NCI-H446 treated with DMSO at 0.1 percent for 48 hours (cell line): ENCODE results near the gene CTTN.
"Not testable (repeated sequence)": the region's sequence is repeated elsewhere in the genome, so short reads cannot be mapped to it uniquely, and the experiment has no call there.

Experiments used
- DNase-seq: peaks from one replicate; lab custom pipeline; 2025; lab: John Stamatoyannopoulos, UW

CTTN gene

DNA sequence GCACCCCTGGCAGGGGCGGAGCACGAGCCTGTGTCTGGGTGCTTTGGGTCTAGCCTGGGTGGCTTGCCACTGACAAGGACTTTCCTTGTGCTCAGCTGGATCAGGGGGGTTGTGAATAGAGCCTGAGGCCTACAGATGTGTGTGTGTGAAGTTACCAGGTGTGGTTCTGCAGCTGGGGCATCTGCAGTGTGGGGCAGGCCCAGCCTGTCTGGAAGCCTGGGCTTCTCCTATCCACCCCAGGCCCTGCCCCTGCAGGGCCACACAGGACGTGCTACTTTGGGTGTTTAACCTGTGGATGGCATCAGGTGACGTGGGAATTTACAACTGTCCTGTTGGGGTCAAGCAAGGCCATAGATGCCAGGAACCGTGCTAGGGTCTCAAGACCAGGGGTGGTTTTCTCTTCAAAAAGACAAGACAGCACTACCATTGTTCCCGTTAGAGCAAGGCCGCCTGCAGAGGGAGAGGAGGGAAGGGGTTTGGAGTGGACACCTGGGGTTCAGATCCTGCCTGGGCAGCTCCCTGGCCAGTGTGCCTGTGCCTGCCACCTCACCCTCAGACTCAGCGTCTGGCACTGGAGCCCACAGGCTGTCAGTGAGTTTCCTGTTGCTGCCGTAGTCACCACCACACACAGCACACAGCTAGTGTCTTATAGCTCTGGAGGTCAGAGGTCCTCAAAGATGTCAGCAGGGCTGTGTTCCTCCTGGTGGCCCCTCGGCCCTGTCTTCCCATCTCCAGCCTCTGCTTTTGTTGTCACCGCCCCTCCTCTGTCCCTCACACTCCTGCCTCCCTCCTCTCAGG is 31.6 kb downstream of the CTTN start:
- no peak for DNase-seq

DNA sequence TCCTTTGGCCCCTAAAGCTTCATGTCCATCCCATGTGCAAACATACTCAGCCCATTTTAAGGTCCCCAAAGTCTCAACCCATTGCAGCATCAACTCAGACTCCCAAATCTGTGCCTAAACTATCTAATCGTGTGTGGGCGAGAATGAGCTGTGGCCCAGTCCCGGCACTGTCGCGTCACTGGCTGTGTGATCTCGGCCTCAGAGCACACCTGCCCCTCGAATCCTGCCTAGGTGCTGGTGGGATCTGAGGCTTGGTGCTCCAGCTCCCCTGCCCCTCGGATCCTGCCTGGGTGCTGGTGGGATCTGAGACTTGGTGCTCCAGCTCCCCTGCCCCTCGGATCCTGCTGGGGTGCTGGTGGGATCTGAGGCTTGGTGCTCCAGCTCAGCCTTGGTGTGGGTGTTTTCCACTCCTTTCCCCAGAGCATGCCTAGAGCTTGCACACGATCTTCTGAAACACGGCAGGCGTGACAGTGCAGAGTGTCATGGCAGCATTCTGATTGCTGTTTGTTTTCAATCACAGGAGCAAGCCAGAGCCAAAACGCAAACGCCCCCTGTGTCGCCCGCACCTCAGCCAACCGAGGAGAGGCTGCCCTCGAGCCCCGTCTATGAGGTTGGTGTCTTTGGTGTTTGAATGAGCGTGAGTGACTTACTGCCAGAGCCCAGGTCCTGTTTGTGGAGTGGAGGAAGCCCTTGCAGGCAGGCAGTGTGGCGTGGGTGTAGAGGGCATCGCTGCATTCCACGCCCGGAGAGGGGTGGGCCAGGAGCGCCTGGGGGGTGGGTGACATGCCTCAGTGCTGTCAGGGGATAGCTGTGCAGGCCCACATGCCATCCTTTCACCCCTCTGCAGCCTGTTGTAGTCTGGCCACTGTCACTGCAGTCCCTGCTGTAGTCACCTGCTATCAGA is 32.6 kb downstream of the CTTN start:
- no peak for DNase-seq

DNA sequence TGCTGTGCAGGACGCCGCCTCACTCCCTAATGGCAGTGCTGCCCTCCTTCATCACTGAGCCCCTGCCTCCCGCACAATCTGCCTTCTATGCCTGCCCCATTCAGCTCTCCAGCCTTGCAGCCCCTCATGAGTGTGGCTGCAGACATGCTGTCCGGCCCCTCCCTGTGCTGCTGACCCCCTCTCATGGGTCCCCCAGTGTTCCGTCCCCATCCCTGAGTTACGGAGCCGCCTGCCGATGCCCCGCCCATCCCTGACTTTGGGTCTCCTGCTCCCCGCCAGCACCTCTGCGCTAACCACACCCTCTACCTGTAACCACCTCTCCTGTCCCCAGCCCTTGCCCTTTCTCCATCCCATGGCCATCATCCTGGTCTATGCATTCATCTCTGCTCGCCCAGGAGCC is 33.3 kb downstream of the CTTN start:
- no peak for DNase-seq

DNA sequence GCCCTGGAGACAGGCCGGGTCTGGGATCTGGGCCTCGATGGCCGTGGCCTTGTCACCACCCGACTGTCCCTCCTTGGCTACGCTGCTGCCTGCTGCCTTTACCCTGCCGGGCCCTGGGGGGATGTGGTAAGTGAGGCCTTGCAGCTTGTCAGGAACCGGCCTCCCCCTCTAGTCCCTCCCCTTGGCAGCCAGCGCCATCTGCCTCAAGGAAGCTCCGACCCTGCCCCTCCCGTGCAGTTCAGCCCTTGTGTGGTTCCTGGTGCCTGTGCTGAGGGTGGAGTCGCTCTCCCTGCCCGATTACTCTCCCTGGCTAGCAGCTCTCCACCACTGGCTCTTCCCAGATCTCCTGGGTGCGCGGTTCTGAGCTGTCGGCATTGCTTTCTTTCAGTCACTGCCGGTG is 33.7 kb downstream of the CTTN start:
- DNase-seq: no peak

DNA sequence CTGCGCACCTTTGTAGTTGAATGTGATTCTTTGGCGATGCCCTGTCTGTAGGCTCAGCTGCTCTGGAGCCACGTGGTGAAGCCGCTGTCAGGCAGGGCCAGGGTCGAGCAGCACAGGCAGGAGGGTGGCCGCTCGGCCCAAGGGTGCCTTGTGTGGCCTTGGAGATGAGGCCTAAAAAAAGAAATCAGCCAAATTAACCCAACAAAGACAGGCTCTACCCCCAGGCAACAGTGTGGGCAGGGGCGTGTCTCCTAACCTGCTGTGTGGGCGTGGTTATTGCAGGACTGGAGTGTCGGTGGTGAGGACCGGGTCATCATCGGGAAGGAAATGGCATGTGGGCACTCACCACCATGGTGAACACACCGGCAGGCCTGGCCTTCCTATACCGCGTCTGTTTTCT is 34.3 kb downstream of the CTTN start:
- DNase-seq: no peak

DNA sequence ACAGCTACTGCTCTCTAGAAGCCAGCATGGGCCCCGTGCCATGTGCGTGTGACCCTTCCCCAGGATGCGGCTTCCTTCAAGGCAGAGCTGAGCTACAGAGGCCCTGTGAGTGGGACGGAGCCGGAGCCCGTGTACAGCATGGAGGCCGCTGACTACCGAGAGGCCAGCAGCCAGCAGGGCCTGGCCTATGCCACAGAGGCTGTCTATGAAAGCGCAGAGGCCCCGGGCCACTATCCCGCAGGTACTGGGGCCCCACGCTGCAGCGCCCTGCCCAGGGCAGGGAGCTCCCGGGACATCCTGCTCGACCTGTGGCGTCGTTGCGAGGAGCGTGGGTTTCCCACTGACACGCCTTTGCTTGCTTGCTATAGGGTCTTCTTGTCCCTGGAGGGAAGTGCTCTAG is 34.7 kb downstream of the CTTN start:
- no peak for DNase-seq

DNA sequence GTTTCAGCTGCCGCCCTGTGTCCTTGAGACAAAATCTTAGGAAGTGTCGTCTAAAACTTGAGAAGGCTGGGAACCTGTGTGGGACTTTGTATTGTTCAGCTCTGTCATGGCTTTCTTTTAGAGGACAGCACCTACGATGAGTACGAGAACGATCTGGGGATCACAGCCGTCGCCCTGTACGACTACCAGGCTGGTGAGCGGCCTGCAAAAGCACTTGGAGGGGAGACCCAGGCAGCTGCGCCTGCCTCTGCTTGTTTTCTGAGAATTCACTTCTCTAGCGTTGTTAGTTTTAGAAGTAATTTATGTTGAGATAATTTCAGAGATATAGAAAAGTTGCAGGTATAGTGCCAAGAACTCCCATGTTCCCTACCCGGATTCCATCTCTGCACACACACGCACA is 35.2 kb downstream of the CTTN start:
- no peak for DNase-seq

DNA sequence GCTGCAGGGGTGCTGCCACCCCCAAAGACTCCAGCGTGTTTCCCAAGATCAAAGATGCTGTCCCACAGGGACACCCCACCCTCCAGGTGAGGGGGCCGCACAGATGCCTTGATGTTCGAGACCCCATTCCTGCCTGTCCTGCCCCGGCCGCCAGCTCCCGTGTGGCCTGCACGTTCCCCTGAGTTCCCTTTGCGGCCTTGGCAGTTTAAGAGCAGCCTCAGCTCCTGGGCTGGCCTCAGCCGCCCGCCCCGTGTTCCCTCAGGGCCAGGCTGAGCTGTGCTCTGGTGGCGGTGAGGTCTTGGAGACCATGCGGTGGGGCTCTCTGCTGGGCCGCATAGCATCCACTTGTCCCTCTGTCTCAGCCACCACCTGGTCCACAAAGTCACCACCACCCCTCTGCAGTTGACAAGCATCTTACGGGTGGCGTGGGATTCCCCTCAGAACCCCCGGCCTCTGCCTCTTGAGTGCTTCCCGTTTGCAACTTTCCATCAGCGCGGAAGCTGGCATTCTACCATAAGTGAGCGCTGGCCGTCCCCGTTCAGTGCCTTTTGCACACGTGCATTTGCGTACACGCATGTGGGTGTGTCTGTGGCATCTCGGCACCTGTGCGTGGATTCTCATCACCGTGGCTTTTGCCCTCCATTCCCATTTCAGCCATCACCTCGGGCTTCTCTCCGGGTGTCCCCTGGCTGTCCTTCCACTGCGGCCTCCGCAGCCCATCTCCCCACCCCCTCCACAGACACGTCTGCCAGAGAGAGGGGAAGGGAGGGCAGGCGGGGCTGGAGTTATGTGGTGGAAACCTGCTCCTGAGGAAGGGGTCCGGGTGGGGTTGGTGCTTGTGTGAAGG is 35.9 kb downstream of the CTTN start:
- no peak for DNase-seq

DNA sequence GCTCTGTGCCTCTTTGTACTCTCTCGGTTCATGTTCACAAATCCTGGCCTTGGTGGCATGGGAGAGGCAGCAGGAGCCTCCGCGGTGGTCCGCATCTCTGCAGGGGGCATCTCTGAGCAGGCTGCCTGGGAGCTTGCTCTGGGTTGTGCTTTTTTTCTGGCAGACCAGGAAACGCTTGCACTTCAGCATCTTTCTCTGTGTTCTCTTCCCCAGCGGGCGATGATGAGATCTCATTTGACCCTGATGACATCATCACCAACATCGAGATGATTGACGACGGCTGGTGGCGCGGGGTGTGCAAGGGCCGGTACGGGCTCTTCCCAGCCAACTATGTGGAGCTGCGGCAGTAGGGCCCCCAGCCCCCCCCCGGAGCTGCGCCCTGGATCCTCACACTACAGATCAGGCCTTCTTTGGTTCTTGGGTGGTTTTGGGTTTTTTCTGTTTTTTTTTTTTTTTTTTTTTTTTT is 36.5 kb downstream of the CTTN start:
- no peak for DNase-seq

DNA sequence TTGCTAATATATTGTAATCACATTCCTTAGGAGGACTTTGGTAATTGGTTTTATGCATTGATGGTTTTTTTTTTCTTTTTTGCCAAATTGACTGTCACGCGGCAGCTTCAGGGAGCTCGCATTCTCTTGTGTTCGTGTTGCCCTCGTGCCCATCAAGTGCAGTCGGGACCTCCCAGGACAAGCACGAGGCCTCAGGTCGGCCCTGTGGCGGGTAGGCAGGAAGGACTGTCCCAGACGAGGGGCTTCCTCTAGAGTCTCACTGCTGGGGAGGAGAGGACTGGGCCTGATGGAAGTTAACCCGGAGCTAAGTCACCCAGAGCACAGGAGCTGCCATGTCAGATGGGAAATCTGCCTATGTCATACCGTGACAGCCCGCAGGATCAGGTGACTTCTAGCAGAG is 37.0 kb downstream of the CTTN start:
- DNase-seq: no peak

DNA sequence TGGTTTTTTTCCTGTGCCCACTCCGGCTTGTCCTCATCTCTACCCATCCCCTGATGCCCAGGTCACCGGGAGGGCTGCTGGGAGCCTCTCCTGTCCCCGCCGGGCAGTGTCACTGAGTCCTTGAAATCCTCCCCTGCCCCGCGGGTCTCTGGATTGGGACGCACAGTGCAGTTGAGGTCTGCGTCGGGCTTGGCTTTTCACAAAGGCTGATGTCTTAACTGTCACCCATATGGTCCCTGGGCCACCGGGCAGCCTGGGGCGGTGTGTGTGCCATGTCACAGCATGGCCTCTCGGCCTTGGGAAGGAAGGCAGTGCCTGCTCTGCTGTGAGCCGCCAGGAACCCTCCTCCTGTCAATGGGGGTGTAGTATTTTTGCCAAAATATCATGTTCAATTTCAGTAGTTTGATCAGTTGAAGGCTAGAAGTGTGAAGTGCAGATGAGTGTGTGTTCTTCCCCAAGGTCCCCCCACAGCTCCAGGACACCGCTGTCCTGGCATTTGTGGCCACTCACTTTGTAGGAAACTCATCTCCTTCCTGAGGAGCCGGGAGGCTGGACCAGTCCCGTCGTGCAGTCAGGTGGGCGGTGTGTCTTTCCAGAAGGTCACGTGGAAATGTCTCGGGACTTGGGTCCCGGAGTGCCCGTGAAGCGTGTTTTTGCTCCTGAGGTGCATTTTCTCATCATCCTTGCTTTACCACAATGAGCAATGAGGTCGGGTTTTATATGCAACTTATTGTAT is 37.6 kb downstream of the CTTN start:
- DNase-seq: no peak

DNA sequence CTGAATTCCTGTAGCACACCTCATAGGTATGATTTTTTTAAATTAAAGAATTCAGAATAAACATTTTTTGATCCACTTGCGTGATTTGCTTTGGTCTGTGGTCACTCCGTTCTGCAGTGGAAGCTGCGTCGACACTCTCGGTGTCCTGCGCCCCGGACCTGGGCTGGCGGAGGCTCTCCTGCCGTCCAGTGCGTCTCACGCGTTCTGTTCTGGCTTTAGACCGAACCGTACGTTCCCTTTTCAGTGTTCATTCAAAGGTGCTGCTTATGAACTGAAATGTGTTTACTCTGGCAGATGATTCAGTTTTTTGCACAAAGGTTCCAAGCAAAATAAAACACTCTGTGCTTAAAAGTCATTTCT is 38.2 kb downstream of the CTTN start:
- no peak for DNase-seq

DNA sequence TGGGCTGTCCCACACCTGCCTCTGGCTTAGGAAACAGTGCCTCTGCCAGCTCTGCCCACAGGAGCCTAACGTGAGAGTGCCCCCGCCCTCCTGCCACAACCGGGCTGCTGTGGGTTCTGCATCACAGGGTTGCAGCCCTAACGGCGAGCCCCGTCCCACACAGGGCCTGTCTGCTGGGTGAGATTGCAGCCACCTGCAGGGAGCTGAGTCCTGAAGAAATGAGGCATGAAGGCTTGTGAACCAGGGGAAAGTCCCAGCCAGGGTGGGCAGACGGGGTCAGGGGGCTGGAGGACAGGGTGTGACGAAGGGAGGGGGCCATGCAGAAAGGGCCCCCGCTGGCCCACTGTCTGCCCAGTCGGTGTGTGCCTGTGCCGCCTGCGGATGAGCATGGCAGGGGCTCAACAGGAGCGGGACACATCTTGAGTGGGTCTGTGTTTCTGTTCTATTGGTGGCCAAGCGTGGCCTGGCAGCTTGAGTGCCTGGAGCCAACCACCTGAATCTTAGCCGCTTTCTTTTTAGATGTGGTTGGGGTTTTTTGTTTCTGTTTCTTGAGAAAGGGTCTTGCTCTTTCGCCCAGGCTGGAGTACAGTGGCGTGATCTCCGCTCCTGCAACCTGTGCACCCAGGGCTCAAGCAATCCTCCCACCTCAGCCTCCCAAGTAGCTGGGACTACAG is 38.9 kb downstream of the CTTN start:
- no peak for DNase-seq

DNA sequence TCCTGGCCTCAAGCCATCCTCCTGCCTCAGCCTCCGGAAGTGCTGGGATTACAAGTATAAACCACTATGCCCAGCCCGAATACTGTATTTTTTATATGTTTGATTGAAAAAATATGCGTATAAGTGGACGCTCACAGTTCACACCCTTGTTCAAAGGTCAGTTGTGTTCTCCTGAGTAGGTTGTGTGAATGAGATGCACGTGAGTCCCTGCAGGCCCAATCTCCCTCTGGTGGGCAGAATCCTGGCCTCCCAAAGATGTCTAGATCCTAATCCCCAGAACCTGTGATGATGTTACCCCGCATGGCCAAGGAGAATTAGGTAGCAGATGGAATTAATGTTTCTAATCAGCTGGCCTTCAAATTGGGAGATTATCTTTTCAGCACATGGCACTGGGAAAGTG is 41.9 kb downstream of the CTTN start:
- DNase-seq: no peak

DNA sequence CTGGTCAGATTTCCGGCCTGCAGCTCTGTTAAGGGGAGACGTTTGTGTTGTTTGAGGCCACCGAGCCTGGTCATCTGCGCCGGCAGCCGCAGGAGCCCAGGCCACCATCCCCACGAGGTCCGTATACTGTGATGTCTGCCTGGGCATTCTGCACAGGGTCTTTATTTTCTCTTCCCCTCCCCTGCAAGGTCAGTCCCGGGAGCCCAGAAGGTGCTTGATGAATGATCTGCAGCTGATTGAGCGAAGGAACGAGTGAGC is 45.4 kb downstream of the CTTN start:
- no peak for DNase-seq

DNA sequence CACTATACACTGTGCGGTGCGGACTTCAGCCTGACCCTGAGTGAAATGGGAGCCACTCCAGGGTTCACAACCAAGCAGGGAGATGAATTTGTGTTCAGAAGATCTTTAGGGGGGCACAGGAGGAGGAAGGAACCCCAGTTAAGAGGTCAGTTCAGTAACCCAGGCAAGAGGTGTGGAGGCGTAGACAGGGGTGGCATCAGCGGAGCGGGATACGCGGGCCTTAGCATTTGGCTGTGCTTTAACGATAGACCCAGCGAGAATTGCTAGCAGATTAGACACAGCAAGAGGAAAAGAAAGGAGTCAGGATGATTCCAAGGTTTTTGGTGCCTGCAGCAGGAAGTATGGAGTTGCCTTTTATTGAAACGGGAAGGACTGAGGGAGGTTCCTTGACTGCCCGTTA is 46.8 kb downstream of the CTTN start:
- DNase-seq: no peak

DNA sequence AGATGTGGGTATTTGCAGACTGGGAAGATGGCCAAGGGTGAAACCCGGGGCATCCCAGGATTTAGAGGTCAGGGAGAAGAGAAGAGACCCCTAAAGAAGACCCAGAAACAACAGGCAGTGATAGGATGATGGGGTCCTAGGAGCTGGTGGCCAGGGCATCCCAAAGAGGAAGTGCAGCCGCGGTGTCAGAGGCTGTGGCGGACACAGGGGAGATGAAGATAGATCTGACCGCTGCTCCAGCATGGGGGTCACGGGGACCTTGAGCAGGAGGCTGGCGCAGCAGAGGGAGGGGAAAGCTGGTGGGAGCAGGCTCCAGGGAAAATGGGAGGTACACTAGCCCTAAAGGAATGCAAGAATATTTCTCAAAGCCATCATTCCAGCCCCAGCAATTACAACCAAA is 47.3 kb downstream of the CTTN start:
- DNase-seq: no peak

DNA sequence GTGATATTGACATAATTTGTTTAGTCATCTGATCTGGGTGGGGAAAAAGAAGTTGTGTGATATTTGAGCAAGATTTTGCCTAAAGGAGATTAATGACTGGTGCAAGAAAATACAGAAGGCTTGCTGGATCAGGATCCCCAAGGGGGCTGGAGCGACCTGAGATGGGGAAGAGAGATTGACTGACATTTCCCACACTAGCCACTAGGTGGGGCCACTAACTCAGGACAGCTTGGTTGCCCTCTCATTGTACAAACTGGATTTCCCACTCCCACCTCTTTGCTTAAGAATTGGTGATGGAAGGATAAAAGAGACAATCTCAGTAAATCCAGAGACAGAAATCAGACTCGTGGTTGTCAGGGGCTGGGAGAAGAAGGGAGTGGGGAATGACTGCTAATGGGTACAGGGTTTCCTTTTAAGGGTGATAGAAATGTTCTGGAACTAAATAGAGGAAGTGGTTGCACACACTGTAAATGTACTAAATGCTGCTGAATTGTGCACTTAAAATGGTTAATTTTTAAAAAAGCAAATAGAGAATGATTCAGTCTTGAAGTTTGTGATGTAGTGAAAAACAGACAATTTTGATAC is 50.7 kb downstream of the CTTN start:
- DNase-seq: no peak

DNA sequence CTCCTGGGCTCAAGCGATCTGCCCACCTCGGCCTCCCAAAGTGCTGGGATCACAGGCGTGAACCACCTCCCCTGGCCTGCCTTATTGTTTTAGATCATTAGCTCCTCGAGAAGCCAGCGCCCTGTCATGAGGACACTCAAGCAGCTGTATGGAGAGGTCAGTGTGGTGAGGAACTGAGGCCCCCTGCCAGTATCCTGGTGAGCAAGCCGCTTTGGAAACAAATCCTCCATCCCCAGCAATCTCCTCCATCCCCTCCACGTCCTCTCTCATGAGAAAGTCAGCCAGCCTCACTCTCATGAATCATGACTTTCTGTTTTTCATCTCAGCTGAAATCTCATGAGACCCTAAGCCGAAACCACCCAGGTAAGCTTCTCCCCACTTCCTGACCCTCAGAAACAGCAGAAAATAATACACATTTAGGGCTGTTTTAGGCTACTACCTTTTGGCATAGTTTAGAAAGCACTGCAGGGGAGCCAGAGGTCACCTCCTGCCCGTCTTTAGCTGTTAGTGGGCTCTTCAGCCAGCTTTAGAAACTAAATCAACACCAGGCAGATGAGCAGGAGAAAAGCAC is 56.0 kb downstream of the CTTN start:
- no peak for DNase-seq

DNA sequence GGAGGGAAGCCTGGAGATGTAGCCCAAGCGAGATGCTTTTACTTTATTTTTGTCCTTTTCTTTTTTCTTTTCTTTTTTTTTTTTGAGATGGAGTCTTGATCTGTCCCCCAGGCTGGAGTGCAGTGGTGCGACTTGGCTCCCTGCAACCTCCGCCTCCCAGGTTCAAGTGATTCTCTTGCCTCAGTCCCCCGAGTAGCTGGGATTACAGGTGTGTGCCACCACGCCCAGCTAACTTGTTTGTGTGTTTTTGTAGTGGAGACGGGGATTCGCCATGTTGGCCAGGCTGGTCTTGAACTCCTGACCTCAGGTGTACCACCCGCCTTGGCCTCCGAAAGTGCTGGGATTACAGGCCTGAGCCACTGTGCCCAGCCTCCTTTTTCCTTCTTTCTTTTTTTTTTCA is 56.5 kb downstream of the CTTN start:
- DNase-seq: not testable (repeated sequence)

DNA sequence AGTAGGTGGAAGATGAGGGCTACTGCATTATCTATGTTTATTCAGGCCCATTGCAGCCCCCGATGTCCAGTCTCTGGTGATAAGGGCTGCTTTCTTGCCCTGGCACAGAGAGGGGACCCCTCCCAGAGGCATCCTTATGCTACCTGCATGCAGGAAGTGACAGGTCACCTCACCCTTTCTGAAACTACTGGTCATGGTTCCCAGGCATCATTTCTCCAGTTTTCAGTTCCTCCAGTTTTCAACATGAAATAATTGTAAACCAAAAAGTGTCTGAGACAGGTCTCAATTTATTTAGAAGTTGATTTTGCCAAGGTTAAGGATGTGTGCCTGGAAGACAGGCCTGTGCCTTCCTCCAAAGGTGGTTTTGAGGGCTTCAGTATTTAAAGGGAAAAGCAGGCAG is 57.0 kb downstream of the CTTN start:
- DNase-seq: no peak
